ENCODE data around the gene DUSP1.

- TF ChIP-seq USF2 (IDR thresholded peaks at IDR 0.05; ENCODE audit: borderline replicate concordance, low read depth, low read length): no peak
- TF ChIP-seq WRNIP1 (IDR thresholded peaks at IDR 0.05; ENCODE audit: borderline replicate concordance, low read depth, low read length): no peak
- TF ChIP-seq BRCA1 (IDR thresholded peaks at IDR 0.05; ENCODE audit: low read depth, low read length): no peak
- no peak for TF ChIP-seq SUZ12 (IDR thresholded peaks at IDR 0.05; ENCODE audit: unreplicated experiment)
- no peak for TF ChIP-seq CHD2 (IDR thresholded peaks at IDR 0.05; ENCODE audit: borderline replicate concordance, low read depth, low read length)
- TF ChIP-seq, protein P1, sequence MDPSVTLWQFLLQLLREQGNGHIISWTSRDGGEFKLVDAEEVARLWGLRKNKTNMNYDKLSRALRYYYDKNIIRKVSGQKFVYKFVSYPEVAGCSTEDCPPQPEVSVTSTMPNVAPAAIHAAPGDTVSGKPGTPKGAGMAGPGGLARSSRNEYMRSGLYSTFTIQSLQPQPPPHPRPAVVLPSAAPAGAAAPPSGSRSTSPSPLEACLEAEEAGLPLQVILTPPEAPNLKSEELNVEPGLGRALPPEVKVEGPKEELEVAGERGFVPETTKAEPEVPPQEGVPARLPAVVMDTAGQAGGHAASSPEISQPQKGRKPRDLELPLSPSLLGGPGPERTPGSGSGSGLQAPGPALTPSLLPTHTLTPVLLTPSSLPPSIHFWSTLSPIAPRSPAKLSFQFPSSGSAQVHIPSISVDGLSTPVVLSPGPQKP (IDR thresholded peaks at IDR 0.05; ENCODE audit: low read depth, low read length): no peak
- TF ChIP-seq ATF2 (IDR thresholded peaks at IDR 0.05; ENCODE audit: low read length): no peak
- TF ChIP-seq, protein P2, sequence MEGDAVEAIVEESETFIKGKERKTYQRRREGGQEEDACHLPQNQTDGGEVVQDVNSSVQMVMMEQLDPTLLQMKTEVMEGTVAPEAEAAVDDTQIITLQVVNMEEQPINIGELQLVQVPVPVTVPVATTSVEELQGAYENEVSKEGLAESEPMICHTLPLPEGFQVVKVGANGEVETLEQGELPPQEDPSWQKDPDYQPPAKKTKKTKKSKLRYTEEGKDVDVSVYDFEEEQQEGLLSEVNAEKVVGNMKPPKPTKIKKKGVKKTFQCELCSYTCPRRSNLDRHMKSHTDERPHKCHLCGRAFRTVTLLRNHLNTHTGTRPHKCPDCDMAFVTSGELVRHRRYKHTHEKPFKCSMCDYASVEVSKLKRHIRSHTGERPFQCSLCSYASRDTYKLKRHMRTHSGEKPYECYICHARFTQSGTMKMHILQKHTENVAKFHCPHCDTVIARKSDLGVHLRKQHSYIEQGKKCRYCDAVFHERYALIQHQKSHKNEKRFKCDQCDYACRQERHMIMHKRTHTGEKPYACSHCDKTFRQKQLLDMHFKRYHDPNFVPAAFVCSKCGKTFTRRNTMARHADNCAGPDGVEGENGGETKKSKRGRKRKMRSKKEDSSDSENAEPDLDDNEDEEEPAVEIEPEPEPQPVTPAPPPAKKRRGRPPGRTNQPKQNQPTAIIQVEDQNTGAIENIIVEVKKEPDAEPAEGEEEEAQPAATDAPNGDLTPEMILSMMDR (IDR thresholded peaks at IDR 0.05 in 2 of 3, conservative IDR thresholded peaks at IDR 0.05 in 1 of 3; ENCODE audit: control insufficient read depth in 2 of 3, extremely low read depth in 1 of 3, insufficient read depth in 1 of 3, low read depth in 3 of 3, low read length in 3 of 3): no peak
These were observed 40.8 kb downstream of the DUSP1 start for GRCh38 chr5:172730222-172730621.

Data from GM12878 (cell line).